HepG2 (cell line): ENCODE data around the gene PARP11. TPM values are rescaled to one million over a fixed set of nuclear protein-coding genes. Genes with fewer than 3 reads are reported as not detected.
A peak's percentile ranks its signal among the peaks of the same experiment; 100 is the strongest.

Source experiments
- AHR ChIP-seq: IDR thresholded peaks from 2 replicates; pipeline ENCODE4 v1.6.1; 2018; ENCODE audit warnings: missing genetic modification reagents, missing compliant biosample characterization
- ATF1 ChIP-seq: IDR thresholded peaks from 2 replicates; pipeline ENCODE4 v1.6.1; 2016; ENCODE audit warnings: mild to moderate bottlenecking, control low read depth
- CBX1 ChIP-seq: IDR thresholded peaks from one replicate; pipeline ENCODE4 v1.6.1; 2016; ENCODE audit warnings: antibody characterized with exemption, low read depth
- DNMT1 ChIP-seq: sonication (generic); formaldehyde crosslinking; IDR thresholded peaks from 2 replicates; pipeline ENCODE4 v1.5.1; 2020; ENCODE audit warnings: mild to moderate bottlenecking, missing genetic modification reagents
- ELF3 ChIP-seq: IDR thresholded peaks from 2 replicates; pipeline ENCODE4 v1.6.1; 2016; ENCODE audit warnings: missing genetic modification reagents, missing compliant biosample characterization
- FOXA1 ChIP-seq, 2 experiments: fragments of 450-650 bp in 1 of 2; sonication (generic) in 1 of 2; formaldehyde crosslinking in 1 of 2; IDR thresholded peaks; 2 replicates each; pipeline versions ENCODE4 v1.4.0 to v1.6.1; 2016 to 2020; ENCODE audit warnings: missing genetic modification reagents in 1 of 2
- HOXD1 ChIP-seq: sonication (generic); formaldehyde crosslinking; IDR thresholded peaks from 2 replicates; pipeline ENCODE4 v1.5.0; 2020; ENCODE audit warnings: missing genetic modification reagents
- KAT8 ChIP-seq: IDR thresholded peaks from 2 replicates; pipeline ENCODE4 v1.6.1; 2016; ENCODE audit warnings: missing genetic modification reagents, missing compliant biosample characterization
- NAIF1 ChIP-seq: sonication (generic); formaldehyde crosslinking; IDR thresholded peaks from 2 replicates; pipeline ENCODE4 v1.5.0; 2020; ENCODE audit warnings: mild to moderate bottlenecking, missing genetic modification reagents, borderline replicate concordance
- NRL ChIP-seq: sonication (generic); formaldehyde crosslinking; IDR thresholded peaks from 2 replicates; pipeline ENCODE4 v1.5.0; 2020; ENCODE audit warnings: missing genetic modification reagents, mild to moderate bottlenecking, moderate library complexity, borderline replicate concordance
- SALL1 ChIP-seq: sonication (generic); formaldehyde crosslinking; IDR thresholded peaks from 2 replicates; pipeline ENCODE4 v1.8.0; 2022; ENCODE audit warnings: mild to moderate bottlenecking, missing genetic modification reagents
- SIX1 ChIP-seq: sonication (generic); formaldehyde crosslinking; IDR thresholded peaks from 2 replicates; pipeline ENCODE4 v1.4.0; 2020; ENCODE audit warnings: missing genetic modification reagents, borderline replicate concordance
- SP5 ChIP-seq: IDR thresholded peaks from 2 replicates; pipeline ENCODE4 v1.6.1; 2016; ENCODE audit warnings: low read depth, borderline replicate concordance
- SPEN ChIP-seq: sonication (generic); formaldehyde crosslinking; IDR thresholded peaks from 2 replicates; pipeline ENCODE4 v1.5.1; 2020; ENCODE audit warnings: low read depth, mild to moderate bottlenecking, missing genetic modification reagents
- TCF7L2 ChIP-seq: IDR thresholded peaks from 2 replicates; pipeline ENCODE4 v1.6.1; 2011; ENCODE audit warnings: mild to moderate bottlenecking, low read depth, low read length, moderate library complexity
- ZNF138 ChIP-seq: sonication (generic); formaldehyde crosslinking; IDR thresholded peaks from 2 replicates; pipeline ENCODE4 v1.5.0; 2020; ENCODE audit warnings: mild to moderate bottlenecking, low read depth, missing genetic modification reagents
- ZNF549 ChIP-seq: sonication (generic); formaldehyde crosslinking; IDR thresholded peaks from 2 replicates; pipeline ENCODE4 v1.5.0; 2020; ENCODE audit warnings: missing genetic modification reagents
- ZNF550 ChIP-seq: sonication (generic); formaldehyde crosslinking; IDR thresholded peaks from 2 replicates; pipeline ENCODE4 v1.4.0; 2020; ENCODE audit warnings: mild to moderate bottlenecking, missing genetic modification reagents, borderline replicate concordance
- ZNF747 ChIP-seq: sonication (generic); formaldehyde crosslinking; IDR thresholded peaks from 2 replicates; pipeline ENCODE4 v1.8.1; 2023; ENCODE audit warnings: missing genetic modification reagents, mild to moderate bottlenecking, borderline replicate concordance
- polyA plus RNA-seq, 8 experiments: library from polyadenylated mRNA; depleted of rRNA in 3 of 8; stranded (reverse) in 7 of 8; unstranded in 1 of 8; fragments of >200 nt; fragmentation: Illumina TruSeq in 4 of 8; extraction: Trizol in 4 of 8; gene quantifications; 2 replicates each; pipeline versions ENCODE4 v1.2.1 to v1.2.3, GENCODE V29; 2011 to 2016; ENCODE audit warnings: low read depth in 4 of 8, missing spikeins in 1 of 8, mixed read lengths in 1 of 8; ENCODE audit not compliant: insufficient read depth in 1 of 8
- total RNA-seq, 5 experiments: library from RNA; depleted of rRNA; stranded (reverse); fragments of >200 nt; fragmentation: Illumina TruSeq; extraction: Trizol; gene quantifications; 2 replicates each; pipeline ENCODE4 v1.2.3, GENCODE V29; 2016; ENCODE audit warnings: low read depth in 1 of 5
- TF ChIP-seq, protein P1 (sequence below): sonication (generic); formaldehyde crosslinking; IDR thresholded peaks from 2 replicates; pipeline ENCODE4 v1.5.1; 2020; ENCODE audit warnings: missing genetic modification reagents, mild to moderate bottlenecking, borderline replicate concordance
- TF ChIP-seq, protein P2 (sequence below): sonication (generic); formaldehyde crosslinking; IDR thresholded peaks from 2 replicates; pipeline ENCODE4 v1.5.1; 2020; ENCODE audit warnings: mild to moderate bottlenecking, missing genetic modification reagents
- TF ChIP-seq, protein P3 (sequence below): sonication (generic); formaldehyde crosslinking; IDR thresholded peaks from 2 replicates; pipeline ENCODE4 v1.4.0; 2020; ENCODE audit warnings: missing genetic modification reagents

PARP11 gene
- total and polyA plus RNA-seq, 2 of the 13 experiments (the other 11 are each of a cell fraction or from before 2014, with no cell fraction given): 4.0 to 7.6 TPM

DNA sequence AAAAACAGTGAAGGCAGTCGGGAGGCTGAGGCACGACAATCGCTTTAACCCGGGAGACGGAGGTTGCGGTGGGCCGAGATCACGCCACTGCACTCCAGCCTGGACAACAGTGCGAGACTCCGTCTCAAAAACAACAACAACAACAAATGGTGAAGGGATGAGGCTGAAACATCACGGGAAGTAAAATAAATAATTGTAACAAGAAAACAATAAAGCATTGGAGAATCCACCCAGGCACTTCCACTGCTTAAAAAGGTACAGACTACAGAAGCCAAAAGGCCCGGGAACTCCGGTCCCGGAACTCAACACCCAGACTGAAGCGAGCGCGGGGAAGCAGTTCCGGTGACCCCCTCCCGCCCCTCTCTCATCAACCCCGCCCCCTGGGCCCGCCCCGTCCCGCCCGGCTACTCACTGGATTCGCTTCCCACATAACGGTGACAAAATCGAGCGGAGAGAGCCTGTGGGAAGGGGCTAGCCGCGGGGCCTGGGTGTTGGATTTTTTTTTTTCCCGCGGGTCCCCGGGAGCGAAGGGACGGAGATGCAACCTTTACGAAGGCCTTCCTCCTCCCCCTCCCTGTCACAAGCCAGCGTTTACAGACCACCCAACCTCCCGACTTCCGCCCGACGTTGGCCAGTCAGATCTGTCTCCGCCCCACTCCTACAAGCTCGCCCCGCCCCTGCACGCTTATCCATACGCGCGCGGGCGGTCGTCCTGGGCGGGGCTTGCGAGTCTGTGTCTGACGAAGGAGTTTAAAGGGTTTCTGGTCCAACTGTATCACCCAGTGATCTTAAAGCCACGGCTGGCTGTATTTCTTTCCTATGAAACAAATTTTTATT is at the start of gene PARP11 (continued):
- TF ChIP-seq, protein P1, sequence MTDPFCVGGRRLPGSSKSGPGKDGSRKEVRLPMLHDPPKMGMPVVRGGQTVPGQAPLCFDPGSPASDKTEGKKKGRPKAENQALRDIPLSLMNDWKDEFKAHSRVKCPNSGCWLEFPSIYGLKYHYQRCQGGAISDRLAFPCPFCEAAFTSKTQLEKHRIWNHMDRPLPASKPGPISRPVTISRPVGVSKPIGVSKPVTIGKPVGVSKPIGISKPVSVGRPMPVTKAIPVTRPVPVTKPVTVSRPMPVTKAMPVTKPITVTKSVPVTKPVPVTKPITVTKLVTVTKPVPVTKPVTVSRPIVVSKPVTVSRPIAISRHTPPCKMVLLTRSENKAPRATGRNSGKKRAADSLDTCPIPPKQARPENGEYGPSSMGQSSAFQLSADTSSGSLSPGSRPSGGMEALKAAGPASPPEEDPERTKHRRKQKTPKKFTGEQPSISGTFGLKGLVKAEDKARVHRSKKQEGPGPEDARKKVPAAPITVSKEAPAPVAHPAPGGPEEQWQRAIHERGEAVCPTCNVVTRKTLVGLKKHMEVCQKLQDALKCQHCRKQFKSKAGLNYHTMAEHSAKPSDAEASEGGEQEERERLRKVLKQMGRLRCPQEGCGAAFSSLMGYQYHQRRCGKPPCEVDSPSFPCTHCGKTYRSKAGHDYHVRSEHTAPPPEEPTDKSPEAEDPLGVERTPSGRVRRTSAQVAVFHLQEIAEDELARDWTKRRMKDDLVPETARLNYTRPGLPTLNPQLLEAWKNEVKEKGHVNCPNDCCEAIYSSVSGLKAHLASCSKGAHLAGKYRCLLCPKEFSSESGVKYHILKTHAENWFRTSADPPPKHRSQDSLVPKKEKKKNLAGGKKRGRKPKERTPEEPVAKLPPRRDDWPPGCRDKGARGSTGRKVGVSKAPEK: no peak
- TF ChIP-seq NAIF1 (CRISPR knock-in tag) (0 out of 2 replicates have a peak, but pooled peaks have one; percentile 28), ELF3 (CRISPR knock-in tag) (0 out of 2 replicates have a peak, but pooled peaks have one; percentile 20), CBX1 (no peak), TCF7L2 (no peak), DNMT1 (CRISPR knock-in tag) (no peak), SALL1 (CRISPR knock-in tag) (peak; percentile 25; the same call in 1 of the 2 replicates), ATF1 (CRISPR knock-in tag) (peak; percentile 73; the same call in 1 of the 2 replicates), HOXD1 (0 out of 2 replicates have a peak, but pooled peaks have one; percentile 31), NRL (CRISPR knock-in tag) (no peak), ZNF550 (CRISPR knock-in tag) (no peak), SPEN (CRISPR knock-in tag) (peak; percentile 30; the same call in 1 of the 2 replicates), ZNF747 (no peak), FOXA1 (IDR thresholded peaks at IDR 0.05) (no peak), FOXA1 (CRISPR knock-in tag; IDR thresholded peaks at IDR 0.05) (peak; percentile 33; the same call in 1 of the 2 replicates), SP5 (CRISPR knock-in tag) (0 out of 2 replicates have a peak, but pooled peaks have one; percentile 23), ZNF138 (CRISPR knock-in tag) (no peak), ZNF549 (CRISPR knock-in tag) (no peak), KAT8 (CRISPR knock-in tag) (peak; percentile 58; the same call in 1 of the 2 replicates), AHR (no peak), SIX1 (CRISPR knock-in tag) (no peak)
- TF ChIP-seq, protein P2, sequence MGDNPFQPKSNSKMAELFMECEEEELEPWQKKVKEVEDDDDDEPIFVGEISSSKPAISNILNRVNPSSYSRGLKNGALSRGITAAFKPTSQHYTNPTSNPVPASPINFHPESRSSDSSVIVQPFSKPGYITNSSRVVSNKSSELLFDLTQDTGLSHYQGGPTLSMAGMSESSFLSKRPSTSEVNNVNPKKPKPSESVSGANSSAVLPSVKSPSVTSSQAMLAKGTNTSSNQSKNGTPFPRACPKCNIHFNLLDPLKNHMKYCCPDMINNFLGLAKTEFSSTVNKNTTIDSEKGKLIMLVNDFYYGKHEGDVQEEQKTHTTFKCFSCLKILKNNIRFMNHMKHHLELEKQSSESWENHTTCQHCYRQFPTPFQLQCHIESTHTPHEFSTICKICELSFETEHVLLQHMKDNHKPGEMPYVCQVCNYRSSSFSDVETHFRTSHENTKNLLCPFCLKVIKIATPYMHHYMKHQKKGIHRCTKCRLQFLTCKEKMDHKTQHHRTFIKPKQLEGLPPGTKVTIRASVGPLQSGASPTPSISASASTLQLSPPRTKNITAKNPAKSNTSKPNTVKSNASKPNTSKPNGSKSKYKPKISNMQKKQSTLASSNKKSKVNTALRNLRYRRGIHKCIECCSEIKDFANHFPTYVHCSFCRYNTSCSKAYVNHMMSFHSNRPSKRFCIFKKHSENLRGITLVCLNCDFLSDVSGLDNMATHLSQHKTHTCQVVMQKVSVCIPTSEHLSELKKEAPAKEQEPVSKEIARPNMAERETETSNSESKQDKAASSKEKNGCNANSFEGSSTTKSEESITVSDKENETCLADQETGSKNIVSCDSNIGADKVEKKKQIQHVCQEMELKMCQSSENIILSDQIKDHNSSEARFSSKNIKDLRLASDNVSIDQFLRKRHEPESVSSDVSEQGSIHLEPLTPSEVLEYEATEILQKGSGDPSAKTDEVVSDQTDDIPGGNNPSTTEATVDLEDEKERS (CRISPR knock-in tag): no peak
- TF ChIP-seq, protein P3, sequence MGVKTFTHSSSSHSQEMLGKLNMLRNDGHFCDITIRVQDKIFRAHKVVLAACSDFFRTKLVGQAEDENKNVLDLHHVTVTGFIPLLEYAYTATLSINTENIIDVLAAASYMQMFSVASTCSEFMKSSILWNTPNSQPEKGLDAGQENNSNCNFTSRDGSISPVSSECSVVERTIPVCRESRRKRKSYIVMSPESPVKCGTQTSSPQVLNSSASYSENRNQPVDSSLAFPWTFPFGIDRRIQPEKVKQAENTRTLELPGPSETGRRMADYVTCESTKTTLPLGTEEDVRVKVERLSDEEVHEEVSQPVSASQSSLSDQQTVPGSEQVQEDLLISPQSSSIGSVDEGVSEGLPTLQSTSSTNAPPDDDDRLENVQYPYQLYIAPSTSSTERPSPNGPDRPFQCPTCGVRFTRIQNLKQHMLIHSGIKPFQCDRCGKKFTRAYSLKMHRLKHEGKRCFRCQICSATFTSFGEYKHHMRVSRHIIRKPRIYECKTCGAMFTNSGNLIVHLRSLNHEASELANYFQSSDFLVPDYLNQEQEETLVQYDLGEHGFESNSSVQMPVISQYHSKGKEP (CRISPR knock-in tag): 0 out of 2 replicates have a peak, but pooled peaks have one; percentile 14
